HepG2 (cell line): ENCODE results near the gene MON1A. TPM values are rescaled to one million over a fixed set of nuclear protein-coding genes. Genes with fewer than 3 reads are reported as not detected.

Source experiments
- ARID3A ChIP-seq: IDR thresholded peaks from 2 replicates; pipeline ENCODE4 v1.6.1; 2012; ENCODE audit warnings: low read depth, low read length, improper control_type of control experiment
- ATF1 ChIP-seq: IDR thresholded peaks from 2 replicates; pipeline ENCODE4 v1.6.1; 2016; ENCODE audit warnings: mild to moderate bottlenecking, control low read depth
- BATF2 ChIP-seq: sonication (generic); formaldehyde crosslinking; IDR thresholded peaks from 2 replicates; pipeline ENCODE4 v1.8.0; 2022; ENCODE audit warnings: mild to moderate bottlenecking, missing genetic modification reagents, moderate library complexity
- NONO ChIP-seq, 2 experiments: fragments of 450-650 bp in 1 of 2; sonication (generic) in 1 of 2; formaldehyde crosslinking in 1 of 2; IDR thresholded peaks in 1 of 2; conservative IDR thresholded peaks in 1 of 2; 2 replicates each; pipeline versions ENCODE4 v1.6.1 to v1.8.0; 2017 to 2022; ENCODE audit warnings: mild to moderate bottlenecking in 1 of 2, missing genetic modification reagents in 1 of 2, moderate library complexity in 1 of 2
- PAWR ChIP-seq: sonication (generic); formaldehyde crosslinking; IDR thresholded peaks from 2 replicates; pipeline ENCODE4 v1.4.0; 2020; ENCODE audit warnings: missing genetic modification reagents, mild to moderate bottlenecking, borderline replicate concordance
- RCOR2 ChIP-seq: IDR thresholded peaks from 2 replicates; pipeline ENCODE4 v1.6.1; 2016; ENCODE audit warnings: missing biosample characterization, missing genetic modification reagents
- SMC3 ChIP-seq: IDR thresholded peaks from 2 replicates; pipeline ENCODE4 v1.6.1; 2011; ENCODE audit warnings: low read length, improper control_type of control experiment
- SNAPC4 ChIP-seq: sonication (generic); formaldehyde crosslinking; IDR thresholded peaks from 2 replicates; pipeline ENCODE4 v1.4.0; 2020; ENCODE audit warnings: mild to moderate bottlenecking, missing genetic modification reagents
- SPEN ChIP-seq: sonication (generic); formaldehyde crosslinking; IDR thresholded peaks from 2 replicates; pipeline ENCODE4 v1.5.1; 2020; ENCODE audit warnings: low read depth, mild to moderate bottlenecking, missing genetic modification reagents
- SRSF4 ChIP-seq: fragments of 200-400 bp; formaldehyde crosslinking; IDR thresholded peaks from one replicate; pipeline ENCODE4 v1.6.1; 2018; ENCODE audit warnings: mild to moderate bottlenecking, low read depth, low read length, moderate library complexity; ENCODE audit not compliant: poor library complexity, severe bottlenecking
- TRIM24 ChIP-seq: sonication (generic); formaldehyde crosslinking; IDR thresholded peaks from 2 replicates; pipeline ENCODE4 v1.8.0; 2022; ENCODE audit warnings: mild to moderate bottlenecking, missing genetic modification reagents
- ZNF142 ChIP-seq: sonication (generic); formaldehyde crosslinking; IDR thresholded peaks from 2 replicates; pipeline ENCODE4 v1.4.0; 2020; ENCODE audit warnings: missing genetic modification reagents
- ZNF232 ChIP-seq: sonication (generic); formaldehyde crosslinking; IDR thresholded peaks from 2 replicates; pipeline ENCODE4 v1.4.0; 2020; ENCODE audit warnings: missing genetic modification reagents, borderline replicate concordance
- ZNF598 ChIP-seq: sonication (generic); formaldehyde crosslinking; IDR thresholded peaks from 2 replicates; pipeline ENCODE4 v1.5.1; 2020; ENCODE audit warnings: mild to moderate bottlenecking, missing genetic modification reagents, borderline replicate concordance
- ZNF724P ChIP-seq: sonication (generic); formaldehyde crosslinking; IDR thresholded peaks from 2 replicates; pipeline ENCODE4 v1.8.0; 2022; ENCODE audit warnings: missing genetic modification reagents, borderline replicate concordance
- ZNF781 ChIP-seq: sonication (generic); formaldehyde crosslinking; IDR thresholded peaks from 2 replicates; pipeline ENCODE4 v1.5.1; 2020; ENCODE audit warnings: borderline replicate concordance, mild to moderate bottlenecking, missing genetic modification reagents; ENCODE audit errors: not compliant biosample characterization
- polyA plus RNA-seq, 8 experiments: library from polyadenylated mRNA; depleted of rRNA in 3 of 8; stranded (reverse) in 7 of 8; unstranded in 1 of 8; fragments of >200 nt; fragmentation: Illumina TruSeq in 4 of 8; extraction: Trizol in 4 of 8; gene quantifications; 2 replicates each; pipeline versions ENCODE4 v1.2.1 to v1.2.3, GENCODE V29; 2011 to 2016; ENCODE audit warnings: low read depth in 4 of 8, missing spikeins in 1 of 8, mixed read lengths in 1 of 8; ENCODE audit not compliant: insufficient read depth in 1 of 8
- total RNA-seq, 5 experiments: library from RNA; depleted of rRNA; stranded (reverse); fragments of >200 nt; fragmentation: Illumina TruSeq; extraction: Trizol; gene quantifications; 2 replicates each; pipeline ENCODE4 v1.2.3, GENCODE V29; 2016; ENCODE audit warnings: low read depth in 1 of 5

MON1A gene
- total and polyA plus RNA-seq, 2 of the 13 experiments (the other 11 are each of a cell fraction or from before 2014, with no cell fraction given), result 4.6 to 9.0 TPM

GRCh38 chr3:49873623-49874022 lies 56.0 kb downstream of the MON1A start (continued):
- TF ChIP-seq SNAPC4 (CRISPR knock-in tag) (no peak), TRIM24 (no peak), PAWR (CRISPR knock-in tag) (no peak), ATF1 (no peak), BATF2 (CRISPR knock-in tag) (no peak), SMC3 (no peak; the same call in 1 of the 2 replicates), ZNF142 (no peak), SRSF4 (no peak), RCOR2 (CRISPR knock-in tag) (peak; percentile 38; the same call in 1 of the 2 replicates), NONO (IDR thresholded peaks at IDR 0.05) (no peak), NONO (CRISPR knock-in tag; conservative IDR thresholded peaks at IDR 0.05) (no peak; the same call in 1 of the 2 replicates), ZNF598 (CRISPR knock-in tag) (no peak), ZNF724P (CRISPR knock-in tag) (no peak), SPEN (CRISPR knock-in tag) (peak; percentile 82; the same call in 1 of the 2 replicates), ZNF781 (CRISPR knock-in tag) (no peak), ARID3A (no peak), ZNF232 (CRISPR knock-in tag) (no peak)
